NB4 (cell line): ENCODE results near the gene CCDC120.

ENCODE experiments used
- CTCF ChIP-seq: IDR thresholded peaks from one replicate; pipeline ENCODE4 v1.5.1; 2012; ENCODE audit warnings: low read depth, low read length
- MAX ChIP-seq: IDR thresholded peaks from 2 replicates; pipeline ENCODE4 v1.6.1; 2011; ENCODE audit warnings: low read depth, low read length
- POLR2A ChIP-seq: IDR thresholded peaks from 2 replicates; pipeline ENCODE4 v1.6.1; 2011; ENCODE audit warnings: mild to moderate bottlenecking; ENCODE audit not compliant: insufficient read length; ENCODE audit errors: extremely low read depth

- TF ChIP-seq MAX, result no peak
- no peak for TF ChIP-seq CTCF
- no peak for TF ChIP-seq POLR2A
Observed at GRCh38 chrX:49082271-49082871, 23.6 kb downstream of the CCDC120 start.
